GM18868 (cell line): ENCODE data around the gene SBF2.
A peak's percentile ranks its signal among the peaks of the same experiment; 100 is the strongest.

Source experiments
- ATAC-seq: cut with Tn5 transposase; IDR thresholded peaks from one replicate; pipeline ENCODE4 v1.9.1; 2021; ENCODE audit warnings: mild to moderate bottlenecking, moderate library complexity; ENCODE audit not compliant: unreplicated experiment

The SBF2 gene

GRCh38 chr11:10302744-10303557 is 8.9 kb upstream of the SBF2 start:
- ATAC-seq: no peak

GRCh38 chr11:10302359-10302743 is 8.3 kb upstream of the SBF2 start:
- ATAC-seq: no peak

GRCh38 chr11:10301656-10302358 is 7.8 kb upstream of the SBF2 start:
- ATAC-seq: no peak

GRCh38 chr11:10298342-10298741 is 4.3 kb upstream of the SBF2 start:
- ATAC-seq: peak; percentile 99

GRCh38 chr11:10295064-10295901 is 1.3 kb upstream of the SBF2 start:
- no peak for ATAC-seq

GRCh38 chr11:10294290-10294953 is 403 bp upstream of the SBF2 start:
- ATAC-seq: no peak

- no peak for ATAC-seq
Measured at GRCh38 chr11:10291801-10292638, 2.0 kb downstream of the SBF2 start.

GRCh38 chr11:10289765-10290380 is 4.1 kb downstream of the SBF2 start:
- no peak for ATAC-seq

GRCh38 chr11:10288881-10289764 is 4.9 kb downstream of the SBF2 start:
- ATAC-seq: no peak

- no peak for ATAC-seq
Measured at GRCh38 chr11:10287766-10288715, 6.0 kb downstream of the SBF2 start.

GRCh38 chr11:10287140-10287539 is 6.9 kb downstream of the SBF2 start:
- no peak for ATAC-seq

- no peak for ATAC-seq
Measured at GRCh38 chr11:10285148-10285802, 8.7 kb downstream of the SBF2 start.

GRCh38 chr11:10283991-10284390 is 10.0 kb downstream of the SBF2 start:
- ATAC-seq: no peak

GRCh38 chr11:10282117-10282516 is 11.9 kb downstream of the SBF2 start:
- no peak for ATAC-seq

GRCh38 chr11:10275714-10276113 is 18.3 kb downstream of the SBF2 start:
- no peak for ATAC-seq

- no peak for ATAC-seq
Measured at GRCh38 chr11:10274726-10275125, 19.3 kb downstream of the SBF2 start.

- ATAC-seq: no peak
Measured at GRCh38 chr11:10273738-10274137, 20.3 kb downstream of the SBF2 start.
